Measurements from ENCODE around the gene SLC16A2. TPM values are rescaled to one million over a fixed set of nuclear protein-coding genes. Genes with fewer than 3 reads are reported as not detected.
"Not testable (repeated sequence)": the region's sequence is repeated elsewhere in the genome, so short reads cannot be mapped to it uniquely, and the experiment has no call there.

The SLC16A2 gene
- total and polyA plus RNA-seq, 4 experiments from 2014 or later = 0.07 to 0.35 (median 0.19) TPM; not detected in 1

DNA sequence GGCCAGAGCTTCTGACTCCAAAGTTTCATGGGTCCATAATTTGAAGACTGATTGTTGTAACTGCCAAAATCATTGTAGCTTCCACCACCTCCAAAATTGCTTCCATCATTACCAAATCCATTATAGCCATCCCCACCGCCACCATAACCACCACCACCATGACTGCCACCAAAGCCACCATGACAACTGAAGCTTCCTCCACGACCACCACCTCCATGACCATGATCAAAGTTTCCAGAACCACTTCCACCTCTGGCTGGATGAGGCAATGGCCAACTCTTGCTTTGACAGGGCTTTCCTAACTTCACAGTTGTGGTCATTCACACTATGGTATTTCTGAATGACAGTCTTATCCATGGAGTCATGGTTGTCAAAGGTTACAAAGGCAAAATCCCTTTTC is 51.8 kb downstream of the SLC16A2 start:
- not testable (repeated sequence) for H3K4me1 ChIP-seq (ENCODE audit: insufficient read depth, low read length); H3K27ac Mint-ChIP-seq

DNA sequence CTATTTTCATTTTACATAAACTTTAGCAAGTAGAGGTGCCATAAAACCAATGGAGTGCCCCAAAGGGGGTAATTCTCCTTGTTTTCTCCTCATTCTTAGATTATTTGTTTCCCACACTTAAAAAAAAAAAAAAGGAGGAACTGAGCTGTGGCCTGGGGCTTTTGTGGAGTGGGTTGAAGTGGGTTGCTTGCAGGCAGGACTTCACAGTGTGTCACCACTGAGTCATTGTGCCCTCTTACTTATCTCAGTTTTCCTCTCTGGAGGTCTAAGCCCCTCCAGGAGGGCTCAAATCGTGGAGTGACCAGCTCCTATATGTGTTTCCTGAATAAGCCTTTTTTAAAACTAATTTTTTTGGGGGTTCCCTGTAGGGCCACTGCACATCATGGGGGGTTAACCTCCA is 69.0 kb downstream of the SLC16A2 start:
- Mint-ChIP-seq H3K27ac (no peak overlapping the region), H3K9me3 (no peaks in the 10 kb centered on the region), H3K4me3 (no peak overlapping the region), H3K4me1 (no peaks in the 10 kb centered on the region), H3K27me3 (no peaks in the 10 kb centered on the region), H3K36me3 (no peaks in the 10 kb centered on the region)
- Histone ChIP-seq H3K9me3 (ENCODE audit: control insufficient read depth in 1 of 2, low read length in 2 of 2) (no peaks in the 10 kb centered on the region), H3K4me1 (ENCODE audit: insufficient read depth, low read length) (no peaks in the 10 kb centered on the region), H3K36me3 (ENCODE audit: insufficient read depth, low read length) (no peaks in the 10 kb centered on the region), H3K27me3 (ENCODE audit: insufficient read depth, low read length) (no peaks in the 10 kb centered on the region), H3K4me3 (ENCODE audit: low read length in 2 of 2) (no peak overlapping the region), H3K27ac (ENCODE audit: low read depth, low read length) (no peak overlapping the region)
- DNase-seq = no peak
- ChIA-PET POLR2A (ENCODE audit: partially characterized antibody) (no interaction called here), CTCF (ENCODE audit: partially characterized antibody) (no interaction called here)
- intact Hi-C loops (cut with micrococcal nuclease) = no loop called here

More for the DNA sequence above, 51.8 kb downstream of the SLC16A2 start:
- POLR2A ChIA-PET (ENCODE audit: partially characterized antibody); H3K4me1 Mint-ChIP-seq; H3K27me3 ChIP-seq (ENCODE audit: insufficient read depth, low read length); H3K27ac ChIP-seq (ENCODE audit: low read depth, low read length); H3K9me3 Mint-ChIP-seq; H3K4me3 Mint-ChIP-seq; CTCF ChIA-PET (ENCODE audit: partially characterized antibody); H3K4me3 ChIP-seq (ENCODE audit: low read length in 2 of 2); H3K27me3 Mint-ChIP-seq; H3K36me3 ChIP-seq (ENCODE audit: insufficient read depth, low read length); DNase-seq; intact Hi-C loops (cut with micrococcal nuclease); H3K9me3 ChIP-seq (ENCODE audit: control insufficient read depth in 1 of 2, low read length in 2 of 2); H3K36me3 Mint-ChIP-seq: not testable (repeated sequence)

DNA sequence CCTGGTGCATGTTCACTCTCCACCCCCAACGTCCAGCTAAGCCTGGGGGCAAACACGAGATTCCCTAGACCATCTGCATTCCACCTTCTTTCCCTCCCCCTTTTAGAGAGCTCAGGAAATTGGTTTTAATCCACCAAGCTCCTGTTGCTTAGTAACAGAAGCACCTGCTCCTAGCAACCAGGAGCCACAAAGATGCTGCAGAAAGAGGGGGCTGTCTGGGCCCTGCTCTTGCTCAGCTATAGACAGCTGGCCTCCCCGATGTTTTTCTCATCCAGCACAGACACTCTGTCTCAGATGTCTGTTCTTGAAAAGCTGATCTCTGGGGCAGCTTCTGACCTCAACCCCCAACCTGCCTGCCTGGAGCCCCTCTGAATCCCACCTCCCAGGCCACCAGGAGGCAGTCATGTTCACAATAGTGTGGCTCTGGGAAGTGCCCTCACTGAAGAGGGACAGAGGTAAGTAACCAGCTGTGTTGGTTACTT is 71.5 kb downstream of the SLC16A2 start:
- no peak overlapping the region for H3K4me3 ChIP-seq (ENCODE audit: low read length in 2 of 2)
- DNase-seq = peak in 2 of 5 donors; percentile 6 to 7
- H3K4me1 ChIP-seq (ENCODE audit: insufficient read depth, low read length) = no peaks in the 10 kb centered on the region
- intact Hi-C loops (cut with micrococcal nuclease) = loop anchor here (1.0 kb wide), 1 partner anchor 58 kb away; no protein-coding TSS in a partner anchor
- H3K27me3 ChIP-seq (ENCODE audit: insufficient read depth, low read length) = no peaks in the 10 kb centered on the region
- ChIA-PET CTCF (ENCODE audit: partially characterized antibody) (interaction anchor here (0.6 to 1.5 kb wide), 3 partner anchors 10 to 34 kb away, joined by 3 read pairs; no protein-coding TSS in a partner anchor), POLR2A (ENCODE audit: partially characterized antibody) (no interaction called here)
- H3K9me3 Mint-ChIP-seq = no peaks in the 10 kb centered on the region
- no peak overlapping the region for H3K27ac ChIP-seq (ENCODE audit: low read depth, low read length)
- H3K27ac Mint-ChIP-seq = no peak overlapping the region
- H3K36me3 Mint-ChIP-seq = no peaks in the 10 kb centered on the region
- H3K27me3 Mint-ChIP-seq = no peaks in the 10 kb centered on the region
- no peak overlapping the region for H3K4me3 Mint-ChIP-seq
- no peaks in the 10 kb centered on the region for H3K9me3 ChIP-seq (ENCODE audit: control insufficient read depth in 1 of 2, low read length in 2 of 2)
- no peaks in the 10 kb centered on the region for H3K4me1 Mint-ChIP-seq
- H3K36me3 ChIP-seq (ENCODE audit: insufficient read depth, low read length) = no peaks in the 10 kb centered on the region

DNA sequence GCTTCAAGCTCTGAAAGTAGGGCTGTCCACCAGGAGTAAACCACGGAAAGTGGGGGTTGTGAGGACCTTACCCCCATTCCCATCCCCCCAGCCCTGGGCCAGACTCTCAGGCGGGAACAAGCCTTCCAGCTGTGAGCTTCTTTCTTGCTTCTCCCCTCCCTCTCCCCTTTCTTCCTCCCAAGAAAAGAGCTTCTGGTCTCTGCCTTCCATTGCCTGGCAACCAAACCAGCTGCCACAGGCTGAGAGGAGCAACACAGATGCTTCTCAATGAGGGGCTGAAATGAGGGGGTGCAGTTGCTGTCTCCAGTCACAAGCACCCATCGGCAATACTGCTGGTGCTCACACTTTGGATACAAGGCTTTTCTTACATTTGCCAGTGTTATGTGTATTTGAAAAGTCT is 72.5 kb downstream of the SLC16A2 start:
- no peaks in the 10 kb centered on the region for H3K36me3 Mint-ChIP-seq
- H3K27me3 Mint-ChIP-seq = no peaks in the 10 kb centered on the region
- H3K27me3 ChIP-seq (ENCODE audit: insufficient read depth, low read length) = no peaks in the 10 kb centered on the region
- no peaks in the 10 kb centered on the region for H3K9me3 ChIP-seq (ENCODE audit: control insufficient read depth in 1 of 2, low read length in 2 of 2)
- no peaks in the 10 kb centered on the region for H3K9me3 Mint-ChIP-seq
- ChIA-PET POLR2A (ENCODE audit: partially characterized antibody) (no interaction called here), CTCF (ENCODE audit: partially characterized antibody) (interaction anchor here (1.1 kb wide), 1 partner anchor 51 kb away, joined by 3 read pairs; no protein-coding TSS in a partner anchor)
- H3K4me3 ChIP-seq (ENCODE audit: low read length in 2 of 2) = no peak overlapping the region
- H3K4me1 ChIP-seq (ENCODE audit: insufficient read depth, low read length) = no peaks in the 10 kb centered on the region
- H3K4me1 Mint-ChIP-seq = no peaks in the 10 kb centered on the region
- intact Hi-C loops (cut with micrococcal nuclease) = loop anchor here (1.0 kb wide), 1 partner anchor 56 kb away; no protein-coding TSS in a partner anchor
- no peak overlapping the region for H3K27ac ChIP-seq (ENCODE audit: low read depth, low read length)
- H3K27ac Mint-ChIP-seq = no peak overlapping the region
- DNase-seq = no peak
- no peaks in the 10 kb centered on the region for H3K36me3 ChIP-seq (ENCODE audit: insufficient read depth, low read length)
- H3K4me3 Mint-ChIP-seq = no peak overlapping the region

DNA sequence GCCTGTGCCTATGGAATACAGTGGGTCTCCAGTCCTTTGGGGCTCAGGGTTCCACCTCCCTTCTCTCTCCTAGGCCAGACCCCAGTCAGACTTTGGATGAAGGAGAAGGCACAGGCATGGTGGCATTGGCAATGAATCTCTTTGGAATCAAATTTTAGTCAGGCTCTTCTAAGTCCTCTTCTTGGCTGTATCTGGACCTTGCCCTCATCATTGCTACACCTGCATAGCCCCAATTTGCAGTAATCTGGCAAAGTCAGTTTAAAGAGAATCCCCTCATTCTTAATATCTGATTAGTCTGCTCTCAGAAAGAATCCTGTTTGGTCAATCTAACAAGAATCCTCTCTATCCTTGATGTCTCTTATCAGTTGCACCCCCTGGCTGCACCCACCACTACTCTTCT is 77.6 kb downstream of the SLC16A2 start:
- CTCF ChIA-PET (ENCODE audit: partially characterized antibody) = no interaction called here

DNA sequence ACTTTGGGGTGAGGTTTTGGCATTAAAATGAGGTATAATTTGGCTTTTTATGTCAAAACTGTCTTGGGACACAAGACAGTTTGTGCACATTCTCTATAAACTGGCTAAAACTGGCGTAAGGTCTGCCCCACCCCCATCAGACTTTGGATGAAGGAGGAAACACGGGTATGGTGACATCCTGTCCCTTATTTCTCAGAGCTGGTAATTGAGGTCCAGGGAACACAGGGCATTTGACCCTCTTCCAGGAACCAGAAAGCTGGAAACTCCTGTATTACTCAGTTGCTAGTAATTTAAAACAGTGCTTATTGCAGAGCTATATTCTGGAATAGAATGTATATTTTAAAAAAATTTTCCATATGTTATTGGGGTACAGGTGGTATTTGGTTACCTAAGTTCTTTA is 78.8 kb downstream of the SLC16A2 start:
- Mint-ChIP-seq H3K4me3 (no peak overlapping the region), H3K9me3 (no peaks in the 10 kb centered on the region)

More for the DNA sequence above, 77.6 kb downstream of the SLC16A2 start:
- no peaks in the 10 kb centered on the region for H3K36me3 ChIP-seq (ENCODE audit: insufficient read depth, low read length)
- Mint-ChIP-seq H3K27me3 (no peaks in the 10 kb centered on the region), H3K9me3 (no peaks in the 10 kb centered on the region), H3K4me3 (no peak overlapping the region), H3K36me3 (no peaks in the 10 kb centered on the region), H3K4me1 (no peaks in the 10 kb centered on the region), H3K27ac (no peak overlapping the region)
- no peaks in the 10 kb centered on the region for H3K4me1 ChIP-seq (ENCODE audit: insufficient read depth, low read length)
- H3K9me3 ChIP-seq (ENCODE audit: control insufficient read depth in 1 of 2, low read length in 2 of 2) = no peaks in the 10 kb centered on the region
- no peak overlapping the region for H3K27ac ChIP-seq (ENCODE audit: low read depth, low read length)
- intact Hi-C loops (cut with micrococcal nuclease) = no loop called here
- DNase-seq = no peak
- POLR2A ChIA-PET (ENCODE audit: partially characterized antibody) = no interaction called here
- H3K27me3 ChIP-seq (ENCODE audit: insufficient read depth, low read length) = no peaks in the 10 kb centered on the region
- no peak overlapping the region for H3K4me3 ChIP-seq (ENCODE audit: low read length in 2 of 2)

DNA sequence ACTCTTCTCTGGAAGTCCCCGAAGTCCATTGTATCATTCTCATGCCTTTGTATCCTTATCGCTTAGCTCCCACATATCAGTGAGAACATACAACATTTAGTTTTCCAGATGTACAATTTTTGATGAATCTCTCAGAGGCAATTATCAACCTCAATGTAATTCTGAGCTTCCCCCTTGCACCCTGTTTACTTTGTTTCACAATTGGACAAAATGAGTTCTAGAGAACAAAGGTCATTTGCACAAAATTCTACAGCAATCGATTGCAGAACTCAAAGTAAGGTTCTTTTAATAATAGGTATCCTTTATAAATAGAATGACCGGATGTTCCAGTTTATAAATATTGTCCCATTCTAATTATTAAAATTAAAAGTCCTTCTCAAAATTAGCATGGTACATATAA is 79.3 kb downstream of the SLC16A2 start:
- Mint-ChIP-seq H3K4me3 (no peak overlapping the region), H3K9me3 (no peaks in the 10 kb centered on the region), H3K36me3 (no peaks in the 10 kb centered on the region), H3K27me3 (no peaks in the 10 kb centered on the region), H3K27ac (no peak overlapping the region), H3K4me1 (no peaks in the 10 kb centered on the region)
- no peaks in the 10 kb centered on the region for H3K9me3 ChIP-seq (ENCODE audit: control insufficient read depth in 1 of 2, low read length in 2 of 2)
- POLR2A ChIA-PET (ENCODE audit: partially characterized antibody) = no interaction called here
- H3K27ac ChIP-seq (ENCODE audit: low read depth, low read length) = no peak overlapping the region
- no peaks in the 10 kb centered on the region for H3K36me3 ChIP-seq (ENCODE audit: insufficient read depth, low read length)
- no peaks in the 10 kb centered on the region for H3K27me3 ChIP-seq (ENCODE audit: insufficient read depth, low read length)
- CTCF ChIA-PET (ENCODE audit: partially characterized antibody) = no interaction called here
- no peaks in the 10 kb centered on the region for H3K4me1 ChIP-seq (ENCODE audit: insufficient read depth, low read length)
- DNase-seq = no peak
- intact Hi-C loops (cut with micrococcal nuclease) = no loop called here
- no peak overlapping the region for H3K4me3 ChIP-seq (ENCODE audit: low read length in 2 of 2)

More for the DNA sequence above, 78.8 kb downstream of the SLC16A2 start:
- Histone ChIP-seq H3K27ac (ENCODE audit: low read depth, low read length) (no peak overlapping the region), H3K4me3 (ENCODE audit: low read length in 2 of 2) (no peak overlapping the region), H3K4me1 (ENCODE audit: insufficient read depth, low read length) (no peaks in the 10 kb centered on the region), H3K36me3 (ENCODE audit: insufficient read depth, low read length) (no peaks in the 10 kb centered on the region), H3K9me3 (ENCODE audit: control insufficient read depth in 1 of 2, low read length in 2 of 2) (no peaks in the 10 kb centered on the region), H3K27me3 (ENCODE audit: insufficient read depth, low read length) (no peaks in the 10 kb centered on the region)
- Mint-ChIP-seq H3K36me3 (no peaks in the 10 kb centered on the region), H3K4me1 (no peaks in the 10 kb centered on the region), H3K27ac (no peak overlapping the region), H3K27me3 (no peaks in the 10 kb centered on the region)
- intact Hi-C loops (cut with micrococcal nuclease) = no loop called here
- ChIA-PET POLR2A (ENCODE audit: partially characterized antibody) (no interaction called here), CTCF (ENCODE audit: partially characterized antibody) (no interaction called here)
- DNase-seq = no peak

DNA sequence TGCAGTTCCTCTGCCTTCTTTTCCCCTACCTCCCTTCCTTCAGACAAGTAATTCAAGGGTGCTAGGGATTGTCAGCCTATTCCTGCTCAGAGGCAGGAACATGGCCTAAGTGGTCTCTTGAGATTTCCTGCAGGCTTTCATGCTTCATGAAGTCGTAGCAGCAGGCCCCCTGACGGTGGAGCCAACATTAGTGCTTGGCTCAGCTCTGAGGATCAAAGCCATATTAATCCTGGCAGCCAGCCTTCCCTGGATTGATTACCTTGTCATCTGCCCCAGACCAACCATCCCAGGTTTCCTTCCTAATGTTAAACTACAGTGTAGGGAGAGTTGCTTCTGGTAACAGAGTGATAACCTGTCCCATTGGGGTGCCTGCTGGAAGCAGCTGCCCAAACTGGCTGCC is 84.1 kb downstream of the SLC16A2 start:
- Histone ChIP-seq H3K9me3 (ENCODE audit: control insufficient read depth in 1 of 2, low read length in 2 of 2) (no peaks in the 10 kb centered on the region), H3K27me3 (ENCODE audit: insufficient read depth, low read length) (no peaks in the 10 kb centered on the region), H3K4me3 (ENCODE audit: low read length in 2 of 2) (no peak overlapping the region), H3K4me1 (ENCODE audit: insufficient read depth, low read length) (no peaks in the 10 kb centered on the region), H3K27ac (ENCODE audit: low read depth, low read length) (no peak overlapping the region), H3K36me3 (ENCODE audit: insufficient read depth, low read length) (no peaks in the 10 kb centered on the region)
- H3K27me3 Mint-ChIP-seq = no peaks in the 10 kb centered on the region
- no peak overlapping the region for H3K27ac Mint-ChIP-seq
- CTCF ChIA-PET (ENCODE audit: partially characterized antibody) = no interaction called here
- H3K9me3 Mint-ChIP-seq = no peaks in the 10 kb centered on the region
- H3K36me3 Mint-ChIP-seq = no peaks in the 10 kb centered on the region
- POLR2A ChIA-PET (ENCODE audit: partially characterized antibody) = no interaction called here
- H3K4me3 Mint-ChIP-seq = no peak overlapping the region
- DNase-seq = no peak
- H3K4me1 Mint-ChIP-seq = no peaks in the 10 kb centered on the region
- intact Hi-C loops (cut with micrococcal nuclease) = no loop called here
